HG02885 (cell line): ENCODE results near the gene CELF5.

Source experiments
- ATAC-seq: cut with Tn5 transposase; IDR thresholded peaks from one replicate; pipeline ENCODE4 v1.9.1; 2021; ENCODE audit warnings: mild to moderate bottlenecking; ENCODE audit not compliant: unreplicated experiment, poor library complexity

The CELF5 gene

DNA sequence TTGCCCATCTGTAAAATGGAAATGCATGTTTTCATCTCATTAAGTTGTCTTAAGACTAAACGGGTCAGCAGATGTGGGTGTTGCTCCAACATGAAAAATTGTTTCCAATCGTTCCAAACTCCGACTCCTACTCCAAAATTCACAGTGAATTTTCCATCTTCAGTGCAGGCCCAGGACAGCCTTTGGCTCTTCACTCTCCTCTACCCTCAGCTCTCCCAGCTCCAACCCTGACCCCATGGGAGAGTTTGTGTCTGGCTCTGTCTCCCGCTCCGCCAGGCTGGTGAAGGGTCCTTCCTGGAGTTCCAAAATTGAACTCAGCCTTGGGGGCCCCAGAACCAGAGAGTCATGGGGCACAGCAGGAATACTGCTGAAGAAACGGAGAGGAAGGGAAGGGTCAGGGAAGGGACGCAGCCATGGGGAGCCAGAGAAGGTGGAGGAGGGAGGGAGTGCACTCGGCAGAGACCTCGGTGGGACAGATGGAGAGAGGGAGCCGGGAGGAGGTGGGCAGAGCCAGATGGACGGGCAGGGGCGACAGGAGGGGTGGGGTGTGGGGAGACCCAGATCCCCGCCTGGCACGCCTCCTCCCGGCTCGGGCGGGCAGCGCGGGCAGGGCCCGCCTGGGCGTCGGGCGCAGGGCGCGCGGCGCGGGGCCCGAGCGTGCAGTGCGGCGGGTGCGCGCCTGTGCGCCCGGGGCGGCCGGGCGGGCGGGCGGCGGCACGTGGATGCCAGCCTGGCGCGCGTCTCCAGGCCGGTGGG, 45.6 kb downstream of the CELF5 start:
- ATAC-seq = no peak

GRCh38 chr19:3270902-3271301, 46.4 kb downstream of the CELF5 start:
- no peak for ATAC-seq

DNA sequence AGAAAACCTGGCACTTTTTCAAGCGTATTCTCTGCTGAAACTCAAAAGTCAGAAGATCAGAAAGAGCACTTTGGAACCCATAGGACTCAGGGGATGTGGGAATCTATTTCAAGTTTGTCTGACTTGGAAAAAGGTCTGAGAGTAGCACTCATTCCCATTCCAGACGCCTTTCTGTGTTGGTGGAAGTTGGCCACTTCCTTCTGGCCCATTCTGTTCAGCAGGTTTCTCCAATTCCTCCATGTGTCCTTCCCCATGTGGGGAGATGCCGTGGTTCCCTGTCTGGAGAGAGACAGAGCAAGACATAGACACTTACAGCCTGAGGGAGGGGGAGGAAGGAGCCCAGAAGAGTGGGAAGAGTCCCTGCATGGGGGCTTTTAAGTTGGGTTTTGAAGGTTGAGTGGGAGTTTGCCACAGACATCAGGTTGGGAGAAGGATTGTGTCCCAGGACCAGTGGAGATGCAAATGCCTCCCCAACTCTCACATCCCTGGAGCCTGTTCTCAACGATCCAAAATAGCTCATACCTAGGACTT, 48.0 kb downstream of the CELF5 start:
- no peak for ATAC-seq

DNA sequence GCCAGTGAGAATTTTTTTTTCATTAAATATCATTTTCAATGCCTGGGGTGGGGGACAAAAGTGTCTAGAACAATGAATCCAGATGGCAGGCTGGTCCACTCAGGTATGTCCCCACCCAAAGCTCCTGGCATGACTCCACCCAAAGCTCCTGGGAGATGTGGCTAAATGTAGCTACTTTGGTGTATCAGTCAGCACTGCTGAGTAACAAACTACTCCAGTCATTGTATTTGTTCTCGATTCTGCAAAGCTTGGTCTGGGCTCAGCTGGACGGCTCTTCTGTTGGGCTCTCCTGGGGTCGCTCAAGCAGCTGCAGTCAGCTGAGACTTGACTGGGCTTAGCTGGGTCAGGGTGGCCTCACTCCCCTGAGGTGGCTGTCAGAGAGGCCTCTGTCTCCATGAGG, 48.5 kb downstream of the CELF5 start:
- ATAC-seq = no peak

DNA sequence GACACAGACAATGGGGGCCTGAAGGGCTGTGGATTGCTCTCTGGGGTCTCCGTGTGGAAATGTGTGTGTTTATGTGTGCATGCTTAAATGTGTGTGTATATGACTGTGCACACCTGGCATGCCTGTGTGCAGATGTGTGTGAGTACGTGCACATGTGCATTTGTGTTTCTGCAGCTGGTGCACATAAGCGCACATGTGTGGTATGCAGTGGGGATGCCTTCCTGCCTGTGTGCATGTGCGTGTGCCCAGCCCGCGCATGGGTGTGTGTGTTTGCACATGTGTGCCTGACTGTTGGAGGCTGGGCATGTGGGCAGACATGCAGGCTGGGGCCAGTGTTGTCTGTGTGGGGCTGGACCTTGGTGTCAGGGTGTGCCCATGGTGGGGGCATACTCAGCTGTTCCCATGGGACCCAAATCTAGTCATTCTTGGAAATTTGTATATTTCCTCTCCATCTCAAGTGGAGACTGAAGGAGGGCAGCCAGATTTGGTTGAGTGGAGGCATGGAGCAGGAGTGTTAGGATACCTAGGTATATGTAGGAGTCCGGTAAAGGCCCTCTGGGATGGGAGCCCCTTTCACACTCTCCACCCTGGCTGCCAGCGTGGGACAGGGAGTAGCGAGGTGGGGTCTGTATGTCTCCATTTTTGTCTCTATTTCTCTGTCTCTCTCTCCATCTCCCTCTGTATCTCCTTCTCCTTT, 49.9 kb downstream of the CELF5 start:
- ATAC-seq = no peak

DNA sequence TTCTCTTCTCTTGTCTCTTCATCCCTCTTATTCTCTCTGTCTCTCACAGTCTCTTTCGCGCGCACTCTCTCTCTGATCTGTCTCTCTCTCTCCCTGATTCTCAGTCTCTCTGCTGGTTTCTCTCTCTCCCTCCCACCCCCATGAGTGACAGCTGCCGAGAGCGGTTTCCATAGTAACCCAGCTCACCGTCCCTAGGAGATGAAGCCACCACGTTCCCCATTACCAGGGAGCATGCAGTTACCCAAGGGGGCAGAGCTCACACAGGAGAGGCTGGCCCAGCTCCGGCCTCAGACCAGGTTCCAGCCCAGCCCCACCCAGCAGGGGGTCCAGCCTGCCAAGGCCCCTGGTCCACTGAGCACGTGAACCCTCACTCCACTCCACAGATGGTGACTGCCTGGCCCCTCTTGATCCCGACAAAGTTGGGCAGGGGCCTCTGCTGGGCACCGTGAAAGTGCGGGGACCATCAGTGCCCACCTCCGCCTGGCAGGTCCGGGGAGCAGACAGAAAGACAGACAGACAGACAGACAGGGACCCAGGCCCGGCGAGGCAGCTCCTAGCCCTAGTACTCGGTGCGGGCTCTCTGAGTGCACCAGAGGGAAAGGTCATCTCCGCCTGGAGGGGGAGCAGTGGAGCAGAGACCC, 50.6 kb downstream of the CELF5 start:
- ATAC-seq = peak; percentile 28

GRCh38 chr19:3275583-3276340, 51.3 kb downstream of the CELF5 start:
- peak; percentile 48 for ATAC-seq

GRCh38 chr19:3276341-3276799, 51.9 kb downstream of the CELF5 start:
- ATAC-seq = no peak

DNA sequence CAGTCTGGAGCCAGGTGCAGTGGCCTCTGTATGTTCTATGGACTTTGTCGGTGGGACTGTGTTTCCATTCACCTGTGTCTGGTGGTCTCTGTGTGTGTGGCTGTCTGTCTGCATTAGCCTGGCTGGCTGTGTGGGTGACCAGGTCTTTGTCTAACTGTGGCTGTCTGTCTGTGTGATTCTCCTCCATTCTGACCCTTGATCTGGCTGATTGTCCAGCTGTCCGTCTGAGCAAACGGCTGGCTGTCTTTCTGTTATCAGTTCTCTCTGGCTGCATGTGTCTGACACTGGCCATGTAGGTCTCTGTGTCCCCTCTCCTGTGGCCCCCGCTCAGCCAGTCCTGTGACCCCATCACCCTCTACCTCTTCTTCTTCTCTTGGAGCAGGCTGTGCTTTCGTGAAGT, 53.2 kb downstream of the CELF5 start:
- ATAC-seq = no peak

GRCh38 chr19:3278294-3278693, 53.8 kb downstream of the CELF5 start:
- ATAC-seq = no peak

GRCh38 chr19:3278749-3279148, 54.3 kb downstream of the CELF5 start:
- ATAC-seq = no peak

DNA sequence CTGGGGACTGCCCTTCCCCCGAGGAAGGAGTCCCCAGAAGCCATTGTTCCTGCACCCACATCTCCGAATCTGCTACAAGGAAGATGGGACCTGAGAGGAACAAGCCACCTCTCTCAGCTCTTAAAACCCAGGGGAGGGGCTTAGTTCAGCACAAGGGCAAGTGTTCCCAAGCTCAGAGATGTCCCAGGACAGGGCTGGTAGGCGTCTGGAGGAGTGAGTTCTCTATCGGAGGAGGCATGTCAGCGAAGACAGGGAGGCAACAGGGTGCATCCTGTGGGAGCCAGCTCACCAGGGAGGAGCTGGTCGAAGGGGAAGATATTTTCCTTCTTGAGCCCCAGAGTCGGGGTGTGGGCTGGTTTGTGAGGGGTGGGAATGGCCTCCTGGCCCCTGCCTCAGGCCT, 54.8 kb downstream of the CELF5 start:
- ATAC-seq = no peak

DNA sequence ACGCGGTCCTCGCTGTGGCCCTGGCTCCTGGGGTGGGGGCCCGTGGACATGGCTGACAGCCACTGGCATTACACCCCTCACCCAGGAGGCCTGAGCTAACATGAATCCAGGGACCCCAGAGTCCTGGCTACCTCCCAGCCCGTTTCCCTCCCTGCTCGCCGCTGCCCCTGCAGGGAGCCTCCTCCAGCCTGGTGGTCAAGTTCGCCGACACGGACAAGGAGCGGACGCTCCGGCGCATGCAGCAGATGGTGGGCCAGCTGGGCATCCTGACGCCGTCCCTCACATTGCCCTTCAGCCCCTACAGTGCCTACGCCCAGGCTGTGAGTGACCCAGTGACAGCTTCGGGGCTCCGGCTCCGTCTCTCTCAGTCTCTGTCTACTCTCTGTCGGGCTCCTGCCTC, 56.6 kb downstream of the CELF5 start:
- ATAC-seq = no peak

DNA sequence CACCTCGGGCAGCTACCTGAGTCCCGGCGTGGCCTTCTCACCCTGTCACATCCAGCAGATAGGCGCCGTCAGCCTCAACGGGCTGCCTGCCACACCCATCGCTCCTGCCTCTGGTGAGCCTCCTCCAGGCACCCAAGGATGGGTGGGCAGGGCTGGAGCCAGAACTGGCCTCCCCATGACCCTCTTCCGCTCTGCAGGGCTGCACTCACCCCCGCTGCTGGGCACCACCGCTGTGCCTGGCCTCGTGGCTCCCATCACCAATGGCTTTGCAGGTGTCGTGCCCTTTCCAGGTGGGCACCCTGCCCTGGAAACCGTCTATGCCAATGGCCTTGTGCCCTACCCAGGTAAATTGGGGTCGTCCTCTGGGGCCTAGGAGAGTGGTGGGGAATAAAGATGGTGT, 57.7 kb downstream of the CELF5 start:
- ATAC-seq = no peak

DNA sequence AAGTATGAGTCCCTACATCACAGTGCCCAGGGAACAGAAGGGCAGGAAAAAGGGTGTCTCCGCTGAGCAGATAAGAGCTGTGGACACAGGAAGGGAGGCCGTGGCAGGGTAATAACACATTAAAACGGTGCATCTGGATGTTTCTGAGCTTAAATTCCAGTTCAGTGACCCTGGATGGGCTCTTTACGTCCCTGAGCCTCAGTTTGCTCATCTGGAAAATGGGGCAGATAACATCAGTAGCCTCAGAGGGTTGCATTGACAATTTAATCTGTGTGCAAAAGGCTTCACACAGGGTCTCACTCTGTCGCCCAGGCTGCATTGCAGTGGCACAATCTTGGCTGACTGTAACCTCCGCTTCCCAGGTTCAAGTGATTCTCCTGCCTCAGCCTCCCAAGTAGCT, 58.1 kb downstream of the CELF5 start:
- no peak for ATAC-seq

DNA sequence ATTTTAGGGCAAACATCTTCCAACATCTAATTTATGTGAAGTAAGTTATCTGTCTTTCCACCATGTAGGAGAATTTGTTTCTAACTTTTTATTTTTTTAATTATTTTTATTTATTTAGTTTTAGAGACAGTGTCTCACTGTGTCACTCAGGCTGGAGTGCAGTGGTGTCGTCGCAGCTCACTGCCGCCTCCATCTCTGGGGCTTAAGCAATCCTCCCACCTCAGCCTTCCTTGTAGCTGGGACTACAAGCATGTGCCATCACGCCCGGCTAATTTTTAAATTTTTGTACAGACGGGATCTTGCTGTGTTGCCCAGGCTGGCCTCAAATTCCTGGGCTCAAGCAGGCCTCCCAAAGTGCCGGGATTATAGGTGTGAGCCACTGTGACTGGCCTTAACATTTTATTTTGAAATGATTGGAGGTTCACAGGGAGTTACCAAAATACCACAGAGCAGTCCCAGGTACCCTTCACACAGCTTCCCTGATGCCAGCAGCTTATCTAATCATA, 58.8 kb downstream of the CELF5 start:
- ATAC-seq = no peak

DNA sequence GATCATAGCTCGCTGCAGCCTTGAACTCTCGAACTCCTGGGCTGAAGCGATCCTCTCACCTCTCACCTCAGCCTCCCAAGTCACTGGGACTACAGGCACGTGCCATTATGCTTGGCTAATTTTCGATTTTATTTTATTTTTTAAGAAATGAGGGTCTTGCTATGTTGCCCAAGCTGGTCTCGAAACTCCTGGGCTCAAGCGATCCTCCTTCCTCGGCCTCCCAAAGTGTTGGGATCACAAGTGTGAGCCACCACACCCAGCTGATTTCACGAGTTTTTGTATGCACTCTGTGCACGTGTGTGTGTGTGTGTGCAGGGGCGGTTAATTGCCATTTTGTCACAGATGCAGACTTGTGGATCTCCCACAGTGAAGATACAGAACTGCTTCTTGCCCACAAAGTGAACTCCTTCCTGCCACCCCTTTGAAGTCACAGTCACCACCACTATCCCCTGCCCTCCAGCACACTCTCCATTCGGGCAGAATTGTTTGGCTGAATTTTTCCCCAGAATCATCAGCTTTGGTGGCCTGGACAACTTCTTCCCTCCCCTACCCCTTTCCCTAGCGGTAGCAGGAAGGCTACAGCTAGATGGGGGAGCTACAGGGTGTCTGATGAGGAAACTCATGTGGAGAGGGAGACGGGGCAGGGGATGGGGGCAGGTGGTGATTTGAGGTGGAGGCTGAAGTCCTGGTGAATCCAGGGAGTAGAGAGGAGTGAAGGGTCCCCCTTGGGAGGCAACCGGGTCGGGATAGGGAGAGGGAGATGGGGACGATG, 59.6 kb downstream of the CELF5 start:
- no peak for ATAC-seq

- ATAC-seq = no peak
Observed at GRCh38 chr19:3284759-3285646, 60.5 kb downstream of the CELF5 start.
